HG02884 (cell line): Measurements from ENCODE around the gene HIVEP1.
A peak's percentile ranks its signal among the peaks of the same experiment; 100 is the strongest.

Experiments
- ATAC-seq: cut with Tn5 transposase; IDR thresholded peaks from one replicate; pipeline ENCODE4 v1.9.1; 2021; ENCODE audit warnings: mild to moderate bottlenecking, moderate library complexity; ENCODE audit not compliant: unreplicated experiment

HIVEP1 gene

GRCh38 chr6:12012038-12012557 is at the start of gene HIVEP1:
Gene HIVEP1, plus strand, starts transcription at chr6:12012312. Its CDS starts 3,317 bp downstream, at chr6:12015629.
- no peak for ATAC-seq

GRCh38 chr6:11963756-11964500 is 48.2 kb upstream of the HIVEP1 start:
- ATAC-seq, result no peak

- ATAC-seq, result no peak
Measured at GRCh38 chr6:11964729-11965335, 47.3 kb upstream of the HIVEP1 start.

GRCh38 chr6:11965499-11965898 is 46.6 kb upstream of the HIVEP1 start:
- ATAC-seq, result no peak

- no peak for ATAC-seq
Measured at GRCh38 chr6:11968241-11968806, 43.8 kb upstream of the HIVEP1 start.

- no peak for ATAC-seq
Measured at GRCh38 chr6:11969092-11969491, 43.0 kb upstream of the HIVEP1 start.

- no peak for ATAC-seq
Measured at GRCh38 chr6:11970114-11970513, 42.0 kb upstream of the HIVEP1 start.

GRCh38 chr6:11971154-11971553 is 41.0 kb upstream of the HIVEP1 start:
- ATAC-seq, result no peak

- ATAC-seq, result no peak
Measured at GRCh38 chr6:11972270-11972669, 39.8 kb upstream of the HIVEP1 start.

GRCh38 chr6:11972806-11973205 is 39.3 kb upstream of the HIVEP1 start:
- no peak for ATAC-seq

- ATAC-seq, result no peak
Measured at GRCh38 chr6:11973238-11973637, 38.9 kb upstream of the HIVEP1 start.

- no peak for ATAC-seq
Measured at GRCh38 chr6:11974089-11974488, 38.0 kb upstream of the HIVEP1 start.

GRCh38 chr6:11975353-11975977 is 36.6 kb upstream of the HIVEP1 start:
- peak; percentile 83 for ATAC-seq

- ATAC-seq, result no peak
Measured at GRCh38 chr6:11976489-11976888, 35.6 kb upstream of the HIVEP1 start.

- no peak for ATAC-seq
Measured at GRCh38 chr6:11977193-11977592, 34.9 kb upstream of the HIVEP1 start.

GRCh38 chr6:11977738-11978137 is 34.4 kb upstream of the HIVEP1 start:
- ATAC-seq, result no peak

GRCh38 chr6:11978169-11978987 is 33.7 kb upstream of the HIVEP1 start:
- no peak for ATAC-seq

GRCh38 chr6:11979866-11980265 is 32.2 kb upstream of the HIVEP1 start:
- ATAC-seq, result no peak

- no peak for ATAC-seq
Measured at GRCh38 chr6:11983306-11983705, 28.8 kb upstream of the HIVEP1 start.

GRCh38 chr6:11987386-11987785 is 24.7 kb upstream of the HIVEP1 start:
- ATAC-seq, result no peak

- no peak for ATAC-seq
Measured at GRCh38 chr6:11989386-11989785, 22.7 kb upstream of the HIVEP1 start.
